Choroid plexus epithelial cell (primary cell): ENCODE results near the gene PPM1H.
A peak's percentile ranks its signal among the peaks of the same experiment; 100 is the strongest.

Experiments
- DNase-seq: peaks from one replicate; pipeline ENCODE4 v3.0.0-alpha.2; 2010; ENCODE audit warnings: low read depth
- H3K4me3 ChIP-seq: 2 replicates; pipeline ENCODE4 v1.5.1; 2011; ENCODE audit warnings: low read depth, mild to moderate bottlenecking, control low read depth, low read length, moderate library complexity
- CTCF ChIP-seq: conservative IDR thresholded peaks from 2 replicates; pipeline ENCODE4 v1.5.1; 2011; ENCODE audit warnings: low read depth, mild to moderate bottlenecking, control low read depth, inconsistent platforms, low read length, moderate library complexity

PPM1H gene

DNA sequence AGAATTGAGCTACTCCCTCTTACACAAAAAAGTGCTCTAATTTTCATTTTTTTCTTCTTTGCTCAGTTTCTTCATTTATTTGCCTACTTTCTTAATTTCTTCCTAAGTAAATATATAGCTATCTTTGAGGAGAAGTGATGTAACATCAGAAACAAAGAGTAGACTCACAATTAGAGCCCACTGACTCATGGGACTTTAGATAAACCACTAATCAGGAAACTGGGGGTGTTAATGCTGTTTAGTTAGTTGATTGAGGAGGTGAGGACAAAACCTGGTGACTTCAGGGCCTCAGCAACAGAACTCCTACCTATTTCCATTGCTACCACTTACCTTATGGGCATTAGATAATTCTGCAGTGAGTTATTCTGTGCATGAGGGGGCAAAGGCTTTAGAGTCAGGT lies 316.6 kb downstream of the PPM1H start:
- no peak for DNase-seq
- no peak overlapping the region for H3K4me3 ChIP-seq
- no peak for TF ChIP-seq CTCF

DNA sequence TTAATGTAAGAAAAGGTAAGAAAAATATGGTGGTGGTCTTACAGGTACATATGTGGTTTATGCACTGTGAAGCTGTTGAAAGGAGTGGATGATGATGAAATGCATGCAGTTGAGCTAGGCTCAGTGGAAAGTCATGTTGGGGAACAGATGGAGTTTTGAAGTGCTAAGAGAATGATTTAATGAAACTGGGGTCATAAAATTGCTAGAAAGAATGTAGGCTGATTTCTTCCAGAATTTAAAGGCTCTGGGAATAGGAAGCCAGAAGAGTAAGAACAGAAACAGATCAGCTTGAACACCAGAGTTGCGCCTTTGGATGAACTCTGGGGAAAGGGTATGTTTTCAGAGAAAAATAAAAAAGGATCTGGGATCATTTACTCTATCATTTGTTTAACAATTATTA lies 321.9 kb downstream of the PPM1H start:
- TF ChIP-seq CTCF: no peak

GRCh38 chr12:62606654-62607053 lies 328.3 kb downstream of the PPM1H start:
- DNase-seq: no peak

More for the DNA sequence above, 321.9 kb downstream of the PPM1H start:
- DNase-seq: no peak
- H3K4me3 ChIP-seq: no peak overlapping the region

DNA sequence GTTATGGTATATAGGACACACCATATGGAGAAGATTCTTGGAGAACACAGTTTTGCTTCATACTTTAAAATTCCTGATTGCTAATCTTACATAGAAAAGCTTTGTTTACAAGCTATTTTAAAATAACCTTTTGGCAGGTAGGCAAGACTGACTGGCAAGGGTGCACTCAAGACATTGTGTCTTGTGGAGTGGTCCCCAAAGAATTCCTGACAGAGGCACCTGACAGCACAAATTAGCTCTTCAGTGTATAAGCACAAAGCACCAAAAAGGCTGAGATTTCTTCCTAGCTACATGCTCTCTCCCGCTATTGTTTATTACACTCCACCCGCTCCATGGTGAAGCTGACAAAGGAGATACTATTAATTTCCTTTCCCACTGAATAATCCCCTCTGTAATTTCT lies 329.0 kb downstream of the PPM1H start:
- no peak overlapping the region for H3K4me3 ChIP-seq
- DNase-seq: no peak
- no peak for TF ChIP-seq CTCF

More at GRCh38 chr12:62606654-62607053, 328.3 kb downstream of the PPM1H start:
- no peak for TF ChIP-seq CTCF
- no peak overlapping the region for H3K4me3 ChIP-seq

- H3K4me3 ChIP-seq: peak overlapping the region; percentile 76
- peak; percentile 49 for DNase-seq
- no peak for TF ChIP-seq CTCF
These were observed 330.1 kb downstream of the PPM1H start for GRCh38 chr12:62604871-62605270.

DNA sequence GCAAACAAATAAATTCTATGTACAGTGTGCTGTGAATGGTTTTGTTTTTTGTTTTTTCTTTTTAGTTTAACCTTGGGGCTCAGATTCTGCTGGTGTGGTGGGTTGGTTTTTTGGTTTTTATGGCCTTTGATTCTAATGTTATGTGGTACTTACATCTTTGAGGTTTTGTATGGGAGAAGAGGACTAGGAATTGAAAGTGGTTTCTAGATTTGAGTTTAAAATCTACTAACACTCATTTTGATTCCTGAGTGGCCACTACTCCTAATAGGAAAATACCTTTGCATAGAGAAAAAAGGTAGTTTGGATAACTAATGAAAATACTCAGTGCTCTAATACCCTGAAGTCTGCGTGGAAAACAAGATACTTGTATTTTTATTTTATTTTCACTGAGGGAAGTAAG lies 330.6 kb downstream of the PPM1H start:
- peak overlapping the region; percentile 76 for H3K4me3 ChIP-seq
- no peak for DNase-seq
- TF ChIP-seq CTCF: no peak

GRCh38 chr12:62603811-62604098 lies 331.2 kb downstream of the PPM1H start:
- no peak for TF ChIP-seq CTCF
- H3K4me3 ChIP-seq: peak overlapping the region; percentile 76
- DNase-seq: no peak
